ENCODE data around the gene TTLL9. TPM values are rescaled to one million over a fixed set of nuclear protein-coding genes. Genes with fewer than 3 reads are reported as not detected.
A peak's percentile ranks its signal among the peaks of the same experiment; 100 is the strongest.

TTLL9 gene, protein sequence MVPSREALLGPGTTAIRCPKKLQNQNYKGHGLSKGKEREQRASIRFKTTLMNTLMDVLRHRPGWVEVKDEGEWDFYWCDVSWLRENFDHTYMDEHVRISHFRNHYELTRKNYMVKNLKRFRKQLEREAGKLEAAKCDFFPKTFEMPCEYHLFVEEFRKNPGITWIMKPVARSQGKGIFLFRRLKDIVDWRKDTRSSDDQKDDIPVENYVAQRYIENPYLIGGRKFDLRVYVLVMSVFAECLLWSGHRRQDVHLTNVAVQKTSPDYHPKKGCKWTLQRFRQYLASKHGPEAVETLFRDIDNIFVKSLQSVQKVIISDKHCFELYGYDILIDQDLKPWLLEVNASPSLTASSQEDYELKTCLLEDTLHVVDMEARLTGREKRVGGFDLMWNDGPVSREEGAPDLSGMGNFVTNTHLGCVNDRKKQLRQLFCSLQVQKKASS
- total RNA-seq, result 1 to 10 TPM in 1 of 2 donors, not detected in 1; 1.2 TPM

DNA sequence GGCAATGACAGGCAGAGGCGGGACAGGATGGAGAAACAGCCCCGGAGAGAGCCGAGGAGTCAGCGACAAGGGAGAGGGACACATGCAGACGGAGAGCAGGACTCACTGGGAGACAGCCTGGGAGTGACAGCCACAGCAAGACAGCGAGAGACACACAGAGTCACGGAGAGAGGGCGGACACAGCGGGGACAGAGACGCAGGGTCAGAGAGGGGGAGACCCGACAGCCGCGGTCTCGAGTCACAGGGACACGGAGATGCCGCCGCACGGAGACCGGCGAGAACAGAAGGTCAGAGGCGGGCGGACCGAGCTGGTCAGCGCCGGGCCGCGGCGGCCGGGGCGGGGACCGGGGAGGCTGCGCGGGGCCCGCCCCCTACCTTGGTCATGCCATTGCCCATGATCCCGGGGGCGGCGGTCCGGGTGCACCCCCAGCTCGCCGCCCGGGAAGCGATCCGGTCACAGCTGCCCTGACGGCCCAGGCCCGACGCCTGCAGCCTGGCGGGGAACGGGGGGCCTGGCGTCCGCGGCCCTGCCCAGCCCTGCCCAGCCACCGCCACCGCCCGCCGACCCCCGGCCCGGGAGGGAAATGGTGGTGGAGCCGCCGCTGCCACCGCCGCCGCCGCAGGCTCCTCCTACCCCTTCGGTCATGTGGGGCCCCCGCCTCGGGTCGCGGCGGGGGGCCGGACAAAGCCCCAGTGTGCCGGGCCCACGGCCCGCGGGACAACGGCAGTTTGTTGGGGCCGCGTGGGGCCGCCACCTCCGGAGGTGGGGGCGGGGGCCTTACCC, at the start of gene TTLL9, which contains the start of gene DUSP15:
TSS of gene TTLL9 (plus strand) at position 693 of the 784 bp plus-strand sequence. CDS start 493 bp downstream, outside the sequence.
TSS of gene DUSP15 (minus strand) at position 586 of the 784 bp plus-strand sequence. CDS start at position 396, 190 bp downstream.
- WGBS, result under 1% methylated on average over 54 of the region's 80 CpGs
- DNase-seq (ENCODE audit: low spot score), result no peak
- H3K9me3 ChIP-seq, result no peaks in the 10 kb centered on the region

GRCh38 chr20:31821427-31821826, 49.0 kb upstream of the TTLL9 start:
- no peak for DNase-seq (ENCODE audit: low spot score)
- Histone ChIP-seq H3K4me1 (replicated peaks) (no peaks in the 10 kb centered on the region), H3K4me3 (no peak overlapping the region), H3K27me3 (replicated peaks; ENCODE audit: insufficient read depth) (no peaks in the 10 kb centered on the region), H3K27ac (no peak overlapping the region), H3K36me3 (no peaks in the 10 kb centered on the region), H3K9me3 (no peaks in the 10 kb centered on the region)
- intact Hi-C loops (cut with DNase I), result loop anchor here (10.0 kb wide), 1 partner anchor 133 kb away; the partner anchor contains the start of gene PDRG1
- TF ChIP-seq POLR2A (IDR thresholded peaks at IDR 0.05) (no peak), POLR2AphosphoS5 (IDR thresholded peaks at IDR 0.05) (no peak)
- TF ChIP-seq, protein P1, sequence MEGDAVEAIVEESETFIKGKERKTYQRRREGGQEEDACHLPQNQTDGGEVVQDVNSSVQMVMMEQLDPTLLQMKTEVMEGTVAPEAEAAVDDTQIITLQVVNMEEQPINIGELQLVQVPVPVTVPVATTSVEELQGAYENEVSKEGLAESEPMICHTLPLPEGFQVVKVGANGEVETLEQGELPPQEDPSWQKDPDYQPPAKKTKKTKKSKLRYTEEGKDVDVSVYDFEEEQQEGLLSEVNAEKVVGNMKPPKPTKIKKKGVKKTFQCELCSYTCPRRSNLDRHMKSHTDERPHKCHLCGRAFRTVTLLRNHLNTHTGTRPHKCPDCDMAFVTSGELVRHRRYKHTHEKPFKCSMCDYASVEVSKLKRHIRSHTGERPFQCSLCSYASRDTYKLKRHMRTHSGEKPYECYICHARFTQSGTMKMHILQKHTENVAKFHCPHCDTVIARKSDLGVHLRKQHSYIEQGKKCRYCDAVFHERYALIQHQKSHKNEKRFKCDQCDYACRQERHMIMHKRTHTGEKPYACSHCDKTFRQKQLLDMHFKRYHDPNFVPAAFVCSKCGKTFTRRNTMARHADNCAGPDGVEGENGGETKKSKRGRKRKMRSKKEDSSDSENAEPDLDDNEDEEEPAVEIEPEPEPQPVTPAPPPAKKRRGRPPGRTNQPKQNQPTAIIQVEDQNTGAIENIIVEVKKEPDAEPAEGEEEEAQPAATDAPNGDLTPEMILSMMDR (IDR thresholded peaks at IDR 0.05), result no peak
- WGBS, result 57% methylated on average over 5 of the region's 5 CpGs

More for the DNA sequence above, at the start of gene TTLL9, which contains the start of gene DUSP15:
- Histone ChIP-seq H3K4me1 (replicated peaks) (peaks cover 3% of the 10 kb centered on the region), H3K36me3 (no peaks in the 10 kb centered on the region), H3K27ac (peak within 1 kb of the TSS; percentile 66 to 67), H3K4me3 (peak within 1 kb of the TSS; percentile 68 to 76), H3K27me3 (replicated peaks; ENCODE audit: insufficient read depth) (no peaks in the 10 kb centered on the region)
- TF ChIP-seq POLR2AphosphoS5 (IDR thresholded peaks at IDR 0.05), result peak; percentile 4
- TF ChIP-seq, protein P1 (IDR thresholded peaks at IDR 0.05), result no peak
- intact Hi-C loops (cut with DNase I), result no loop called here

- H3K4me3 ChIP-seq, result no peak overlapping the region
Observed at GRCh38 chr20:31822421-31823330, 47.8 kb upstream of the TTLL9 start.

More at GRCh38 chr20:31822421-31823330, 47.8 kb upstream of the TTLL9 start:
- no peaks in the 10 kb centered on the region for H3K27me3 ChIP-seq (replicated peaks; ENCODE audit: insufficient read depth)
- no peaks in the 10 kb centered on the region for H3K9me3 ChIP-seq
- WGBS, result 4% methylated on average over 23 of the region's 29 CpGs
- DNase-seq (ENCODE audit: low spot score), result peak; percentile 56
- no peak overlapping the region for H3K27ac ChIP-seq
- H3K36me3 ChIP-seq, result no peaks in the 10 kb centered on the region
- no peaks in the 10 kb centered on the region for H3K4me1 ChIP-seq (replicated peaks)
- TF ChIP-seq POLR2AphosphoS5 (IDR thresholded peaks at IDR 0.05) (peak; percentile 34), POLR2A (IDR thresholded peaks at IDR 0.05) (no peak)
- TF ChIP-seq, protein P1 (IDR thresholded peaks at IDR 0.05), result peak; percentile 93 to 98 (median 96)
- intact Hi-C loops (cut with DNase I), result loop anchor here (2.0 to 10.0 kb wide), 2 partner anchors 132 to 208 kb away; partner anchors contain the start of gene PDRG1

All from prostate gland (tissue), 2 donors.